ENCODE data around the gene TPK1. TPM values are rescaled to one million over a fixed set of nuclear protein-coding genes. Genes with fewer than 3 reads are reported as not detected.
A peak's percentile ranks its signal among the peaks of the same experiment; 100 is the strongest.
"Not testable (repeated sequence)": the region's sequence is repeated elsewhere in the genome, so short reads cannot be mapped to it uniquely, and the experiment has no call there.

The TPK1 gene
- polyA plus RNA-seq, 1 donor: 3.2 TPM

DNA sequence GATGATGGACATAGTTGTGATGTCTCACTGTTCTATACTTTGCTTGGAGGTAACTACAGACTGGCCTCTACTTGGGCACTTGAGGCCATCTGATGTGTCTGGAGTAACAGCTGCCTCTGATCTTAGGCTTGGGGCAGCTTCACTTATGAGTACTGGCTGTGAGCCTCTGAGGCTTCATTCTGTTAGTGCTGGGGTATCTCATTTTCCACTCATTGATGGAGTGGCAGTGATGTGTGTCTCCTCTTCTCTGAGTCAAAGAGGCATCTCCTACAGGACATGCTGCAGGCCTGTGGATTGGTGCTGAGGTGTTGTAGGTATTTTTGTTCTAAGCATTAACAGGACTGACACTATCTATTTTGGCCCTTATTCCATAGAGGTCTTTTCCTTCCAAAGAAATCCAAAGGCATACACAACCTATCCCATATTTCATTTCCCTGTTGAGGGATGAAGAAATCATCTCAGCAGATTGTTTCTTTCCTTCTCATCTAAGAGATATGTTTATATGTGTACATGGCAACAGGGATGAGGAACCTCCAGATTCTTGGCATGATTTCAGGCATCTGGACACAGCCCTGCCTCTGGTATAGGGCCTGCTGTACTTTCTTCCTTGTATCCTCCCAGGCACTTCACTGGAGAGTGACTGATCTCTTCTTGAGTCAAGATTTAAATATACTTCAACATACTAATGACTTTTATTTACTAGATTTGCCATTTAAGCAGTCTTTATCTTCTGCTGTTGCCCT lies 366.7 kb downstream of the TPK1 start:
- peak; percentile 8 for DNase-seq

GRCh38 chr7:144459635-144460034 lies 376.2 kb downstream of the TPK1 start:
- DNase-seq: no peak

- DNase-seq: no peak
Observed at GRCh38 chr7:144455040-144455404, 380.8 kb downstream of the TPK1 start.

DNA sequence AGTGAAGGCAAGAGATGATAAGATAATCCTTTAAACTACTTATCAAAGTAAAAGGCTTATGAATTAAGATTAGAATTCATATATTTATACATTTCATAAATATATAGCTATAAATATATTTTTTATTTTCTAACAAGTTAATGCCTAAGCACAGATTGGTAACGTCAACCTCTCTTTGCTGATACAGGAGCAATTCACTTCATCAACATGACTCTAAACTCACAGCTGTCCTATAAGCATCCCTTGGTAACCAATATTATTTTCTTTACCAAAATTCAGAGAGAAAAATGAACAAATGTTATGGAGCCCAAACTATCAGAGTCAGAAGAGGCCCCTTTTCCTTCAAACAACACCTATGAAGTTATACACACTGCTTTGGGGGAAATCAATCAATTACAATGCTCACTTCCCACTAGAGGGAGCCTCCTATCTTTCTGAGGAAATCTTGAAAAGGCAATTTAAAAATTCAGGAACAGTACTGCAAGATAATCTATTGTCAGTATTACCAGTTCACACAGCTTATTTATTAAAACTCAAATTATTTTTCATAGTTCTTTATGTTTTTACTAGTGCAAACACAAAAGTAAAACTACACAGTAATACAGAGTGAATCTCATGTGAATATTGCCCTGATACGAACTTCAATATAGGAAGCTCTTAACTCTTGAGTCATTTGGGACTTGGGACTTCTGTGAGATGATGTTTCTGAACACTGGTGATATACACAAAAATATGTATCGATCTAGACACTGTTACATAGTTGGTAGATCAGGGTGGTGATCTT lies 381.4 kb downstream of the TPK1 start:
- no peak for DNase-seq

GRCh38 chr7:144452064-144452463 lies 383.8 kb downstream of the TPK1 start:
- no peak for DNase-seq

DNA sequence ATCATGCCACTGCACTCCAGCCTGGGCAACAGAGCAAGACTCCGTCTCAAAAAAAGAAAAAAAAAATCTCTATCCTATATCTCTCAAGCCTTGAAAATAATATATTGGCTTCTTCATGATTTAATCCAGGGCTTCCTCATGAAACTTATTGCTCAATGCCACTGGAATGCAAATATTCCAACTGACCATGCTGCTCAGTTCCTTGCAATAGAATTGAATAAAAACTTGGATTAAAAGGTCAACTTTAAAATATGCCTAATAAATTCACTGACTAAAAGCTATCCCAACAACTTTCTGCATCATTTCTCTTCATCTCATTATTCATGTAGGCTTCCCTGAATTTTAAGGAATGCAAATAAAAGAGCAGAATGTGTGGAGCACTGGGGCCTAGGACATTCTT lies 390.3 kb downstream of the TPK1 start:
- DNase-seq: no peak

DNA sequence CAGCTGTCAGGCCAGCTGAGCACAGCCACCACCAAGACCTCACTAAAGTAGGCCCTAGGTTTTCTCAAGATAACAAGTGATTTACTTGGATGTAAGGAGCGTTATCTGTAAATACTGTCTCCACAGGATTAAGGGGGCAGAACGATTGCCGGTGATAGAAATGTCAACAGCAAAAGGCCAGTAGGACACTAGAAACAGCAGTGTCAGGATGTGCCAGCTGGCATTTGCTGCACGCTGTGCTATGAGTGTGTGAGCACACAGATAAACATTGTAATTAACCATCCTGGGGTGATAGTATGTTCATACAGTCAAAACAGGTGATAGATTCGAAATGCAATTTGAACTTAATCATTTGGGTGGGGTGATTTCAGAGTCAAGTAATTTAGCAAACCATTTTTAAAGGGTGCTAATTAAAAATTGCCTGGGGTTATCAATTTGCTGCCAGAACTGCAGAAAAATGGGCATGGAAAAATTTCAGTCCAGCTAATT lies 396.1 kb downstream of the TPK1 start:
- DNase-seq: no peak

DNA sequence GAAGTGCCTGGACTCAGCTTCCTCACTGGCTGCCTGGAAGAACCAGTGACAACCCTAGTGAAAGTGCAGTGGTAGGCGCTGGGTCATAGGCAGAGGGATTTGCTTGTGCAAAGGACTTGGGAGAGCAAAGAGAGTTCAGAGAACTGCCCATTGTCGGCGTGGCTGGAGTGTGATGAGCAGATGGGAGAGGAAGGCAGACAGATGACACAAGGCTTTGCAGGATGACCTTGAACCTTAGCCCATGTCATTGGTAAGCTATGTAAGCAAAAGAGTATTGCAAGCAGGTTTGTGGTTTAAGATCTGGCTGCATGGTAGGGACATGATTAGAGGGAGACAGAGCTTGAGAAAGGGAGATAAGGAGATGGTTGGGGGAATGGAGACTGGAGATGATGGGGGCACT lies 397.1 kb downstream of the TPK1 start:
- no peak for DNase-seq

DNA sequence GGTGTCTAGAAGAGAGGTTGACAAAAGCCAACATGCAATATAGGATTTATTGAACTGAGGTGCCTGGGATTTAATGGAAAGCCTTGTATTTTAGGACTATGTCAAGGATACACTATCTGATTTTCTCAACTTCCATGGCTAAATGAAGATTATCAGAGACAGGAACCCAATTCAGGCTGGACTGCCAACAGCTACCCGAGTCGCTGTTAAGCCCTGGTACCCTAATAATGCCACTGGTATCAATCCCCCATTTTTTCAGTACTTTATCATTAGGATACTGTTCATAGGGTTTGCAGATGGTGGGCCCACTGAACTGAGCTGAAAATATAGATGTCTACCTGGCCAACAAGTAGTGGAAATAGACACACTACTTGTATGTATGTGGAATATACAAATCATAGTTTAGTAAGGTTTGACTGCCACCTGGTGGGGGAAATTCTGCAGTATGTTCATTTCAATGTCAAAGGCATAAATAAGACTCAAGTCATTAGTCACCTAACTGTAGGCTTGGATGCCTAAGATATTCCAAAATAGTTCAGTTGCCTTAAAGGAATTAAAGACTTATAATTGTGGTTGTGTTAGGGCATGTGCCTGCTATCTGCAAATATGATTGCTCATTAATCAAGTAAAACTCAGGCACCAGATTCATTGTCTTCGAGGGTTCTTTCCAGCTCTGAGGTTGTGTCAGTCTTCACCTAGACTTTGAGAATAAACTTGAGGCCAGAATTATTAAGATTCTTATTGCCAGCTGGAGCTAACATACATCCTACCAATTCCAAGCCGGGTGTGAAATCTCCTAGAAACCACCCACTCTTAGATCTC lies 398.3 kb downstream of the TPK1 start:
- peak; percentile 44 for DNase-seq

GRCh38 chr7:144436500-144436899 lies 399.4 kb downstream of the TPK1 start:
- DNase-seq: no peak

DNA sequence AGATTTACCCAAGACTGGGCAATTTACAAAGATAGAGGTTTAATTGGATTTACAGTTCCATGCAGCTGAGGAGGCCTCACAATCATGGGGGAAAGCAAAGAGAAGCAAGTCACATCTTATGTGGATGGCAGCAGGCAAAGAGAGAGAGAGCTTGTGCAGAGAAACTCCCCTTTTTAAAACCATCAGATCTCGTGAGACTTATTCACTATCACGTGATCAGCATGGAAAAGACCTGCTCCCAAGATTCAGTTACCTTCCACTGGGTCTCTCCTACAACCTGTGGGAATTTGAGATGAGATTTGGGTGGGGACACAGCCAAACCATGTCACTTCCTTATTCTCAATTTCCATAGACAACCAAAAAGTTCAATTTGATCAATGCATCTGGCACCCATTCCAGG lies 407.4 kb downstream of the TPK1 start:
- no peak for DNase-seq

- DNase-seq: not testable (repeated sequence)
Observed at GRCh38 chr7:144427539-144427938, 408.3 kb downstream of the TPK1 start.

- not testable (repeated sequence) for DNase-seq
Observed at GRCh38 chr7:144418931-144419330, 416.9 kb downstream of the TPK1 start.

- DNase-seq: no peak
Observed at GRCh38 chr7:144416341-144416740, 419.5 kb downstream of the TPK1 start.

DNA sequence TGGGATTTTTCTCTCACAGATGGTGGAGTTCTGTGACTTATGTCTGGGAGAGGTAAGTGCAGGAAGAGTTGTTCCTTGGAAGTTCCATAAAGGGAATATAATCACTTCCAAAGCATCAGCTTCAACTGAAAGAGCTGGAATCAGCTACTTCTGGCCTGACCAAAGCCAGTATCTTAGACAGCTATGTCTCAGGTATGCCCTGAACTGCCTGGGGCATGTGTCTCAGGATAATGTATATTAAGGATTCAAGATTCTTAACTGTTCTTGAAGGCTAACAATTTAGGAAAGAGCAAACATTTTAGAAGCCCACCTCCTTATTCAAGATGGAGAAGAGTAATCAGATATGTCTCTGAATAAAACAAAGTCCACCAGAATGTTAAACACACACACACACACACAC lies 420.0 kb downstream of the TPK1 start:
- DNase-seq: no peak

GRCh38 chr7:144414815-144415214 lies 421.0 kb downstream of the TPK1 start:
- no peak for DNase-seq

DNA sequence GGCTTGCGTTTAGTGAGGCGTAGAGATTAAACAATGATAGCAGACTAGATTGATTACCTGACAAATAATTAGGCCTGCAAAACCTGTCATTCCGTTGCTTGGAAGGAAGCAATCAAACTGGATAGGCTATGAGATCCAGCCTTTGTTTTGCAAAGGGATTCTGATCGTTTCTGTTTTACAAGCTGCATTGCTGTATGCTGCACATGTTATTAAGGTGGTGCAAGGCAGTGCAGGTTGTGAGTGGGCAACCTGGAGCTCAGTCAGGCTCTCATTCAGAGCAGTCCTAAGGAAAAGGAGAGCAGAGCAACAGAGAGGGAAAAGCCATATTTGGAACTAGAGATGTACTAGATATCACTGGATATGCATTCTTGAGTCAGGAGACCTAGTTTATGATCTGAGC lies 425.4 kb downstream of the TPK1 start:
- DNase-seq: no peak

- no peak for DNase-seq
Observed at GRCh38 chr7:144408121-144408520, 427.7 kb downstream of the TPK1 start.

DNA sequence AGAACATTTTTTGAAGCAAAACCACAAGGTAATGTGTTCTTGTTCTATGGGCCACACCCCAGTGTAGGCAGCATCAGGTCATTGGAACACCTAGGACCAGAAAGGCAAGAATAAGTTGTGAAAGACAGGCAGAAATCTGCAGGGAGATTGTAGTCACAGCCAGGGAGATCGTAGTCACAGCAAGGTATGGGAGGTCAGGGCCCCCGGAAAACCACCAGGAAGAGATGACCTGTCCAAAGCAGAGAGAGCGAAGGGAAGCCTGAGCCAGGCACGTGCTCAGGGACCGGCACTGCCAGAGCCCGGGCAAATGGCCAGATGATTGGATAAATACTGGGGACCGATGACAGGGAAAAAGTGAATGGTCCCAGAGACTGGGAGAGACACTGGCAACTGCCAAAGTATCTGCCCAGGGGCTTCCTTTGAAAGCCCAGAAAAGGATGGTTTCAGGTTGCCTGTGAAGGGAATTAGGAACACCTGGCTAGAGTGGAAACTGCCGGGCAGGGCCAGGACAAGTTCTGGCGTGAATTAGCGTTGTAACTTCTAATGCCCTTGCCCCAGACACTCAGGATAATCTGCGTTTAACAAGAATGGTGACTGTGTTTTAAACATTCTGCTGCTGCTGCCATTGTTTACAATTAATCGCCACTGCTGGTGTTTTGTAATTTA lies 428.5 kb downstream of the TPK1 start:
- no peak for DNase-seq

- no peak for DNase-seq
Observed at GRCh38 chr7:144404946-144405345, 430.9 kb downstream of the TPK1 start.

DNA sequence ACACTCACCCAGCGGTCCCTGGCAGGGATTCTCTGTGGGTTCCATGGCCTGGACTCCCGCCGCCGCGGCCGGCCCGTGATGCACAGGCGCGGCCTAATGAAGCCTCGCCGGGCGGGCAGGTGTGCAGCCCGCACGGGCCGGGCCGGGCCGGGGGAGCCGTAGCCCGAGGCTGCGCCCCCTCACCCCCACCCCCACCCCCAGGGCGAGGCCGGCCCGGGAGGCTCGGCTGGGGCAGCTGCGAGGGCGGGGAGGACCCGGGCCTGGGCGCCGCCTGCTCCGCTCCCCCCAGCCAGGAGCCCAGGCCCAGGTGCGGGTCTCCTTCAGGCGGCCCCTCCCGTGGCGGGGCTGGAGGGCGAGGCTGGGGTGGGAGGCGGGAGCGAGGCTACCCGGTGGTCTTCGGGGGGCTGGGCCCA lies 432.2 kb downstream of the TPK1 start, which contains the start of gene NOBOX:
TSS of gene NOBOX (minus strand) at position 45 of the 413 bp plus-strand sequence.
- DNase-seq: no peak

DNA sequence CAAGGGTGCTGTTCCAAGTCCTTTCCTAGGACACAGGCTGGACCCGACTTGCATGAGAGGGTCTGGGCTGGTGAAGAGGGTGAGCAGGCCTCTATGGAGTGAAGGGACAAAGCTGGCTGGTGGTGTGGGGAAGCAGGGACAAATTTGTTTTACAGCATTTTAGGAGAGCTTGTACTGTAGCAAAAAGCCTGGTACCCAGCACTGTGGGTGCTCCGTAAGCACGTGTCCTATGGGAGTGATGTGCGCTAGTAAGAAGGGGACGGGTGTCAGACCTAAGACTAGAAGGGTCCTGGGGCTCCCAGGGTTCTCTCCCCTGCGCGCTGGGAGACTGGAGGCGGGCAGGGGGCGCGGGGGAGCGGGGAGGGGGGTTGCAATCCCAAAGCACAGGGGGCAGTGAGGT lies 432.8 kb downstream of the TPK1 start:
- no peak for DNase-seq

All from hindlimb muscle (tissue), 1 donor.